HG03135 (cell line): ENCODE measurements around the gene TFIP11.
A peak's percentile ranks its signal among the peaks of the same experiment; 100 is the strongest.

Experiments
- ATAC-seq: cut with Tn5 transposase; IDR thresholded peaks from one replicate; pipeline ENCODE4 v1.9.1; 2021; ENCODE audit warnings: mild to moderate bottlenecking, moderate library complexity; ENCODE audit not compliant: unreplicated experiment

TFIP11 gene

GRCh38 chr22:26512149-26512793 is at the start of gene TFIP11:
TFIP11 (minus strand) TSS chr22:26512473; CDS start chr22:26510272, 2,201 bp downstream.
- peak; percentile 92 for ATAC-seq

- no peak for ATAC-seq
These were observed 49.6 kb upstream of the TFIP11 start for GRCh38 chr22:26561756-26562417.

- no peak for ATAC-seq
These were observed 47.8 kb upstream of the TFIP11 start for GRCh38 chr22:26559961-26560575.

- no peak for ATAC-seq
These were observed 46.1 kb upstream of the TFIP11 start for GRCh38 chr22:26558248-26558895.

GRCh38 chr22:26556904-26557303 is 44.6 kb upstream of the TFIP11 start:
- ATAC-seq = no peak

GRCh38 chr22:26555478-26555877 is 43.2 kb upstream of the TFIP11 start:
- ATAC-seq = no peak

GRCh38 chr22:26554956-26555355 is 42.7 kb upstream of the TFIP11 start:
- no peak for ATAC-seq

GRCh38 chr22:26553056-26553752 is 40.9 kb upstream of the TFIP11 start:
- no peak for ATAC-seq

- no peak for ATAC-seq
These were observed 40.2 kb upstream of the TFIP11 start for GRCh38 chr22:26552466-26552865.

GRCh38 chr22:26551568-26551967 is 39.3 kb upstream of the TFIP11 start:
- ATAC-seq = no peak

GRCh38 chr22:26550498-26551033 is 38.3 kb upstream of the TFIP11 start:
- ATAC-seq = no peak

- no peak for ATAC-seq
These were observed 37.7 kb upstream of the TFIP11 start for GRCh38 chr22:26549902-26550497.

GRCh38 chr22:26548984-26549383 is 36.7 kb upstream of the TFIP11 start:
- no peak for ATAC-seq

- ATAC-seq = no peak
These were observed 36.0 kb upstream of the TFIP11 start for GRCh38 chr22:26548303-26548702.

- ATAC-seq = no peak
These were observed 35.6 kb upstream of the TFIP11 start for GRCh38 chr22:26547837-26548236.

- ATAC-seq = no peak
These were observed 35.2 kb upstream of the TFIP11 start for GRCh38 chr22:26547426-26547825.

- ATAC-seq = no peak
These were observed 34.0 kb upstream of the TFIP11 start for GRCh38 chr22:26546282-26546681.

- no peak for ATAC-seq
These were observed 33.6 kb upstream of the TFIP11 start for GRCh38 chr22:26545827-26546226.

GRCh38 chr22:26545385-26545784 is 33.1 kb upstream of the TFIP11 start:
- no peak for ATAC-seq

- ATAC-seq = no peak
These were observed 32.2 kb upstream of the TFIP11 start for GRCh38 chr22:26544489-26544888.
